ENCODE results near the gene IRS1. TPM values are rescaled to one million over a fixed set of nuclear protein-coding genes. Genes with fewer than 3 reads are reported as not detected.

The IRS1 gene
- total RNA-seq, 1 donor from 2014 or later, result 3.2 TPM

- H3K4me3 Mint-ChIP-seq, result no peak overlapping the region
- peaks cover 5% of the 10 kb centered on the region for H3K36me3 Mint-ChIP-seq (ENCODE audit: low read depth)
- no peaks in the 10 kb centered on the region for H3K4me1 Mint-ChIP-seq
- DNase-seq (no peak), ATAC-seq (ENCODE audit: low read depth) (no peak)
- intact Hi-C loops (cut with micrococcal nuclease), result no loop called here
- H3K9me3 Mint-ChIP-seq, result no peaks in the 10 kb centered on the region
- TF ChIP-seq CTCF (IDR thresholded peaks at IDR 0.05), result no peak
- H3K27me3 Mint-ChIP-seq, result no peaks in the 10 kb centered on the region
- ChIA-PET POLR2A (no interaction called here), CTCF (no interaction called here)
- no peak overlapping the region for H3K27ac Mint-ChIP-seq
Measured at GRCh38 chr2:226733189-226733858, 66.3 kb downstream of the IRS1 start.

- no peaks in the 10 kb centered on the region for H3K4me1 Mint-ChIP-seq
- ATAC-seq (ENCODE audit: low read depth) (no peak), DNase-seq (no peak)
- H3K36me3 Mint-ChIP-seq (ENCODE audit: low read depth), result peaks cover 5% of the 10 kb centered on the region
- TF ChIP-seq CTCF (IDR thresholded peaks at IDR 0.05), result no peak
- no peak overlapping the region for H3K27ac Mint-ChIP-seq
- no peaks in the 10 kb centered on the region for H3K9me3 Mint-ChIP-seq
- H3K4me3 Mint-ChIP-seq, result no peak overlapping the region
- ChIA-PET POLR2A (no interaction called here), CTCF (no interaction called here)
- intact Hi-C loops (cut with micrococcal nuclease), result no loop called here
- no peaks in the 10 kb centered on the region for H3K27me3 Mint-ChIP-seq
Measured at GRCh38 chr2:226732478-226733188, 67.0 kb downstream of the IRS1 start.

GRCh38 chr2:226730481-226730880 lies 69.1 kb downstream of the IRS1 start:
- no peak overlapping the region for H3K4me3 Mint-ChIP-seq
- no peaks in the 10 kb centered on the region for H3K36me3 Mint-ChIP-seq (ENCODE audit: low read depth)
- no peak overlapping the region for H3K27ac Mint-ChIP-seq
- H3K9me3 Mint-ChIP-seq, result no peaks in the 10 kb centered on the region
- no peak for DNase-seq
- H3K4me1 Mint-ChIP-seq, result peaks cover 3% of the 10 kb centered on the region
- H3K27me3 Mint-ChIP-seq, result peaks cover 6% of the 10 kb centered on the region
- ChIA-PET POLR2A (no interaction called here), CTCF (no interaction called here)
- no peak for ATAC-seq (ENCODE audit: low read depth)
- no peak for TF ChIP-seq CTCF (IDR thresholded peaks at IDR 0.05)
- intact Hi-C loops (cut with micrococcal nuclease), result no loop called here

GRCh38 chr2:226728996-226729395 lies 70.6 kb downstream of the IRS1 start:
- H3K4me1 Mint-ChIP-seq, result peaks cover 3% of the 10 kb centered on the region
- H3K36me3 Mint-ChIP-seq (ENCODE audit: low read depth), result no peaks in the 10 kb centered on the region
- H3K27me3 Mint-ChIP-seq, result peaks cover 12% of the 10 kb centered on the region
- intact Hi-C loops (cut with micrococcal nuclease), result no loop called here
- H3K4me3 Mint-ChIP-seq, result no peak overlapping the region
- no peak overlapping the region for H3K27ac Mint-ChIP-seq
- TF ChIP-seq CTCF (IDR thresholded peaks at IDR 0.05), result no peak
- no peaks in the 10 kb centered on the region for H3K9me3 Mint-ChIP-seq
- DNase-seq (no peak), ATAC-seq (ENCODE audit: low read depth) (no peak)
- POLR2A ChIA-PET, result no interaction called here
- CTCF ChIA-PET, result interaction anchor here (0.5 kb wide), 1 partner anchor 1065 kb away, joined by 3 read pairs; no protein-coding TSS in a partner anchor

GRCh38 chr2:226727251-226727650 lies 72.4 kb downstream of the IRS1 start:
- peaks cover 3% of the 10 kb centered on the region for H3K4me1 Mint-ChIP-seq
- peaks cover 14% of the 10 kb centered on the region for H3K27me3 Mint-ChIP-seq
- DNase-seq (no peak), ATAC-seq (ENCODE audit: low read depth) (no peak)
- H3K27ac Mint-ChIP-seq, result no peak overlapping the region
- CTCF ChIA-PET, result no interaction called here
- no peaks in the 10 kb centered on the region for H3K9me3 Mint-ChIP-seq
- TF ChIP-seq CTCF (IDR thresholded peaks at IDR 0.05), result no peak
- no peaks in the 10 kb centered on the region for H3K36me3 Mint-ChIP-seq (ENCODE audit: low read depth)
- POLR2A ChIA-PET, result no interaction called here
- intact Hi-C loops (cut with micrococcal nuclease), result no loop called here
- H3K4me3 Mint-ChIP-seq, result no peak overlapping the region
